ENCODE data around the gene HEPACAM2. TPM values are rescaled to one million over a fixed set of nuclear protein-coding genes. Genes with fewer than 3 reads are reported as not detected.

Gene HEPACAM2
- total RNA-seq, 2 experiments from 2014 or later, result not detected

GRCh38 chr7:93185303-93186027 lies 40.8 kb downstream of the HEPACAM2 start:
- DNase-seq (no peak), ATAC-seq (ENCODE audit: low read depth) (no peak)
- Mint-ChIP-seq H3K9me3 (peaks cover 1% of the 10 kb centered on the region), H3K4me3 (no peak overlapping the region), H3K36me3 (no peaks in the 10 kb centered on the region), H3K27me3 (peaks cover 38% of the 10 kb centered on the region), H3K27ac (no peak overlapping the region), H3K4me1 (no peaks in the 10 kb centered on the region)
- POLR2A ChIA-PET, result no interaction called here

GRCh38 chr7:93179173-93179572 lies 47.1 kb downstream of the HEPACAM2 start:
- no peaks in the 10 kb centered on the region for H3K36me3 Mint-ChIP-seq
- H3K27me3 Mint-ChIP-seq, result peaks cover 42% of the 10 kb centered on the region
- H3K4me3 Mint-ChIP-seq, result no peak overlapping the region
- POLR2A ChIA-PET, result no interaction called here
- no peaks in the 10 kb centered on the region for H3K4me1 Mint-ChIP-seq
- DNase-seq, result no peak
- H3K9me3 Mint-ChIP-seq, result no peaks in the 10 kb centered on the region
- no peak overlapping the region for H3K27ac Mint-ChIP-seq
- no peak for ATAC-seq (ENCODE audit: low read depth)

GRCh38 chr7:93178213-93178612 lies 48.1 kb downstream of the HEPACAM2 start:
- POLR2A ChIA-PET, result no interaction called here
- no peak for DNase-seq
- no peak for ATAC-seq (ENCODE audit: low read depth)
- Mint-ChIP-seq H3K4me3 (no peak overlapping the region), H3K27ac (no peak overlapping the region), H3K9me3 (peaks cover 4% of the 10 kb centered on the region), H3K4me1 (no peaks in the 10 kb centered on the region), H3K27me3 (peaks cover 38% of the 10 kb centered on the region), H3K36me3 (no peaks in the 10 kb centered on the region)

GRCh38 chr7:93176992-93177580 lies 49.2 kb downstream of the HEPACAM2 start:
- H3K27ac Mint-ChIP-seq, result no peak overlapping the region
- H3K4me3 Mint-ChIP-seq, result no peak overlapping the region
- no peak for ATAC-seq (ENCODE audit: low read depth)
- peaks cover 7% of the 10 kb centered on the region for H3K9me3 Mint-ChIP-seq
- no peaks in the 10 kb centered on the region for H3K4me1 Mint-ChIP-seq
- no peak for DNase-seq
- POLR2A ChIA-PET, result no interaction called here
- H3K36me3 Mint-ChIP-seq, result no peaks in the 10 kb centered on the region
- peaks cover 31% of the 10 kb centered on the region for H3K27me3 Mint-ChIP-seq

- ATAC-seq (ENCODE audit: low read depth), result no peak
- H3K36me3 Mint-ChIP-seq, result peaks cover 2% of the 10 kb centered on the region
- H3K27me3 Mint-ChIP-seq, result peaks cover 29% of the 10 kb centered on the region
- H3K9me3 Mint-ChIP-seq, result peaks cover 12% of the 10 kb centered on the region
- DNase-seq, result no peak
- H3K27ac Mint-ChIP-seq, result no peak overlapping the region
- POLR2A ChIA-PET, result no interaction called here
- H3K4me1 Mint-ChIP-seq, result no peaks in the 10 kb centered on the region
- H3K4me3 Mint-ChIP-seq, result no peak overlapping the region
These were observed 51.0 kb downstream of the HEPACAM2 start for GRCh38 chr7:93175219-93175618.

- H3K4me1 Mint-ChIP-seq, result no peaks in the 10 kb centered on the region
- H3K36me3 Mint-ChIP-seq, result peaks cover 5% of the 10 kb centered on the region
- no peak overlapping the region for H3K4me3 Mint-ChIP-seq
- POLR2A ChIA-PET, result no interaction called here
- ATAC-seq (ENCODE audit: low read depth) (no peak), DNase-seq (no peak)
- H3K27ac Mint-ChIP-seq, result no peak overlapping the region
- H3K9me3 Mint-ChIP-seq, result peaks cover 16% of the 10 kb centered on the region
- peaks cover 19% of the 10 kb centered on the region for H3K27me3 Mint-ChIP-seq
These were observed 53.6 kb downstream of the HEPACAM2 start for GRCh38 chr7:93172683-93173082.

- Mint-ChIP-seq H3K27me3 (peaks cover 14% of the 10 kb centered on the region), H3K9me3 (peaks cover 25% of the 10 kb centered on the region), H3K4me1 (no peaks in the 10 kb centered on the region), H3K27ac (no peak overlapping the region), H3K4me3 (no peak overlapping the region), H3K36me3 (peaks cover 10% of the 10 kb centered on the region)
- POLR2A ChIA-PET, result no interaction called here
- ATAC-seq (ENCODE audit: low read depth) (no peak), DNase-seq (no peak)
These were observed 54.6 kb downstream of the HEPACAM2 start for GRCh38 chr7:93171606-93172226.

- DNase-seq (no peak), ATAC-seq (ENCODE audit: low read depth) (peak; percentile 80)
- peaks cover 1% of the 10 kb centered on the region for H3K4me1 Mint-ChIP-seq
- H3K4me3 Mint-ChIP-seq, result no peak overlapping the region
- POLR2A ChIA-PET, result interaction anchor here (1.4 kb wide), 1 partner anchor 48 kb away, joined by 6 read pairs; the partner anchor contains the start of gene SAMD9
- peaks cover 27% of the 10 kb centered on the region for H3K9me3 Mint-ChIP-seq
- peak overlapping the region; percentile 50 for H3K27ac Mint-ChIP-seq
- peaks cover 20% of the 10 kb centered on the region for H3K36me3 Mint-ChIP-seq
- peaks cover 3% of the 10 kb centered on the region for H3K27me3 Mint-ChIP-seq
These were observed 60.8 kb downstream of the HEPACAM2 start for GRCh38 chr7:93165447-93165846.

GRCh38 chr7:93164766-93165165 lies 61.5 kb downstream of the HEPACAM2 start:
- DNase-seq (no peak), ATAC-seq (ENCODE audit: low read depth) (no peak)
- peaks cover 3% of the 10 kb centered on the region for H3K27me3 Mint-ChIP-seq
- peaks cover 1% of the 10 kb centered on the region for H3K4me1 Mint-ChIP-seq
- H3K36me3 Mint-ChIP-seq, result peaks cover 20% of the 10 kb centered on the region
- POLR2A ChIA-PET, result interaction anchor here (1.4 kb wide), 1 partner anchor 47 kb away, joined by 6 read pairs; the partner anchor contains the start of gene SAMD9
- H3K4me3 Mint-ChIP-seq, result no peak overlapping the region
- H3K9me3 Mint-ChIP-seq, result peaks cover 27% of the 10 kb centered on the region
- H3K27ac Mint-ChIP-seq, result no peak overlapping the region

GRCh38 chr7:93161181-93161762 lies 65.0 kb downstream of the HEPACAM2 start:
- Mint-ChIP-seq H3K4me1 (peaks cover 3% of the 10 kb centered on the region), H3K27ac (no peak overlapping the region), H3K27me3 (no peaks in the 10 kb centered on the region), H3K36me3 (peaks cover 9% of the 10 kb centered on the region), H3K4me3 (no peak overlapping the region), H3K9me3 (peaks cover 12% of the 10 kb centered on the region)
- DNase-seq (no peak), ATAC-seq (ENCODE audit: low read depth) (no peak)
- POLR2A ChIA-PET, result no interaction called here

- Mint-ChIP-seq H3K4me1 (peaks cover 2% of the 10 kb centered on the region), H3K27ac (no peak overlapping the region), H3K36me3 (peaks cover 7% of the 10 kb centered on the region), H3K27me3 (no peaks in the 10 kb centered on the region), H3K9me3 (peaks cover 10% of the 10 kb centered on the region), H3K4me3 (no peak overlapping the region)
- ATAC-seq (ENCODE audit: low read depth), result no peak
- DNase-seq, result no peak
- POLR2A ChIA-PET, result no interaction called here
These were observed 65.9 kb downstream of the HEPACAM2 start for GRCh38 chr7:93160410-93160809.

- no peaks in the 10 kb centered on the region for H3K27me3 Mint-ChIP-seq
- no peak overlapping the region for H3K27ac Mint-ChIP-seq
- H3K4me1 Mint-ChIP-seq, result peaks cover 2% of the 10 kb centered on the region
- DNase-seq (no peak), ATAC-seq (ENCODE audit: low read depth) (no peak)
- peaks cover 10% of the 10 kb centered on the region for H3K9me3 Mint-ChIP-seq
- H3K36me3 Mint-ChIP-seq, result peaks cover 7% of the 10 kb centered on the region
- no peak overlapping the region for H3K4me3 Mint-ChIP-seq
- POLR2A ChIA-PET, result no interaction called here
These were observed 66.8 kb downstream of the HEPACAM2 start for GRCh38 chr7:93159490-93159889.

- H3K27ac Mint-ChIP-seq, result no peak overlapping the region
- H3K36me3 Mint-ChIP-seq, result no peaks in the 10 kb centered on the region
- no peak for DNase-seq
- peaks cover 2% of the 10 kb centered on the region for H3K4me1 Mint-ChIP-seq
- H3K9me3 Mint-ChIP-seq, result peaks cover 4% of the 10 kb centered on the region
- ATAC-seq (ENCODE audit: low read depth), result no peak
- POLR2A ChIA-PET, result no interaction called here
- no peak overlapping the region for H3K4me3 Mint-ChIP-seq
- H3K27me3 Mint-ChIP-seq, result no peaks in the 10 kb centered on the region
These were observed 69.4 kb downstream of the HEPACAM2 start for GRCh38 chr7:93156884-93157283.

Data from activated naive CD8-positive, alpha-beta T cell treated with anti-CD3 and anti-CD28 coated beads, Interleukin-2, amount 10 ng/mL, durations not matched to agents 7 days and 5 days (primary cell).